ENCODE results near the gene AP1AR.
"Not testable (repeated sequence)": the region's sequence is repeated elsewhere in the genome, so short reads cannot be mapped to it uniquely, and the experiment has no call there.

GRCh38 chr4:112281895-112282398, 50.4 kb downstream of the AP1AR start:
- TF ChIP-seq, protein P1, sequence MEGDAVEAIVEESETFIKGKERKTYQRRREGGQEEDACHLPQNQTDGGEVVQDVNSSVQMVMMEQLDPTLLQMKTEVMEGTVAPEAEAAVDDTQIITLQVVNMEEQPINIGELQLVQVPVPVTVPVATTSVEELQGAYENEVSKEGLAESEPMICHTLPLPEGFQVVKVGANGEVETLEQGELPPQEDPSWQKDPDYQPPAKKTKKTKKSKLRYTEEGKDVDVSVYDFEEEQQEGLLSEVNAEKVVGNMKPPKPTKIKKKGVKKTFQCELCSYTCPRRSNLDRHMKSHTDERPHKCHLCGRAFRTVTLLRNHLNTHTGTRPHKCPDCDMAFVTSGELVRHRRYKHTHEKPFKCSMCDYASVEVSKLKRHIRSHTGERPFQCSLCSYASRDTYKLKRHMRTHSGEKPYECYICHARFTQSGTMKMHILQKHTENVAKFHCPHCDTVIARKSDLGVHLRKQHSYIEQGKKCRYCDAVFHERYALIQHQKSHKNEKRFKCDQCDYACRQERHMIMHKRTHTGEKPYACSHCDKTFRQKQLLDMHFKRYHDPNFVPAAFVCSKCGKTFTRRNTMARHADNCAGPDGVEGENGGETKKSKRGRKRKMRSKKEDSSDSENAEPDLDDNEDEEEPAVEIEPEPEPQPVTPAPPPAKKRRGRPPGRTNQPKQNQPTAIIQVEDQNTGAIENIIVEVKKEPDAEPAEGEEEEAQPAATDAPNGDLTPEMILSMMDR (IDR thresholded peaks at IDR 0.05), result not testable (repeated sequence)
- TF ChIP-seq POLR2A (IDR thresholded peaks at IDR 0.05), result not testable (repeated sequence)
